Uterus (tissue), 4 donors: ENCODE measurements around the gene LAT. TPM values are rescaled to one million over a fixed set of nuclear protein-coding genes. Genes with fewer than 3 reads are reported as not detected.

Experiments used
- DNase-seq, 2 donors: peaks; one replicate each; pipeline ENCODE4 v3.0.0-alpha.2; 2019 to 2020
- H3K27ac ChIP-seq, 2 donors: fragments of 200-600 bp; sonication (generic); 1 replicate in 1 of 2; 2 replicates in 1 of 2; pipeline ENCODE4 v1.5.1; 2016 to 2018
- H3K27me3 ChIP-seq, 2 donors: fragments of 200-600 bp; sonication (generic); one replicate each; pipeline ENCODE4 v1.5.1; 2018 to 2019; ENCODE audit warnings: control low read depth in 1 of 2
- H3K36me3 ChIP-seq, 2 donors: fragments of 200-600 bp; sonication (generic); one replicate each; pipeline ENCODE4 v1.5.1; 2019; ENCODE audit warnings: control low read depth in 1 of 2
- H3K4me1 ChIP-seq, 2 donors: fragments of 200-600 bp; sonication (generic); one replicate each; pipeline ENCODE4 v1.5.1; 2018 to 2019; ENCODE audit warnings: control low read depth in 1 of 2
- H3K4me3 ChIP-seq, 2 donors: fragments of 200-600 bp; sonication (generic); 1 replicate in 1 of 2; 2 replicates in 1 of 2; pipeline ENCODE4 v1.5.1; 2018 to 2019; ENCODE audit warnings: mild to moderate bottlenecking in 1 of 2
- H3K9me3 ChIP-seq, 2 donors: fragments of 200-600 bp; sonication (generic); one replicate each; pipeline ENCODE4 v1.5.1; 2019; ENCODE audit warnings: control low read depth in 1 of 2
- POLR2A ChIP-seq, 2 donors: fragments of 450-650 bp; IDR thresholded peaks; one replicate each; pipeline ENCODE4 v1.6.1; 2016; ENCODE audit warnings: antibody characterized with exemption in 2 of 2, mild to moderate bottlenecking in 1 of 2, moderate library complexity in 1 of 2
- intact Hi-C: fragments of 100-400 bp; cut with DNase I; formaldehyde crosslinking; loops from one replicate; pipeline ENCODE4 v1.15.1; 2023; ENCODE audit warnings: low total_unique reads
- total RNA-seq, 4 donors: library from RNA; depleted of rRNA in 3 of 4; stranded (reverse); fragments of >200 nt in 3 of 4; gene quantifications; one replicate each; pipeline versions ENCODE4 v1.1.0 to v1.2.4, GENCODE V29; 2014 to 2023
- TF ChIP-seq, protein P1 (sequence below), 4 experiments: fragments of 200-600 bp in 2 of 4; fragments of 450-650 bp in 2 of 4; sonication (generic) in 2 of 4; IDR thresholded peaks; one replicate each; pipeline ENCODE4 v1.5.1; 2016 to 2019; ENCODE audit warnings: antibody characterized with exemption in 4 of 4, mild to moderate bottlenecking in 2 of 4, moderate library complexity in 1 of 4
- donor health status: DM: yes; HTN: yes; CAD: no.

LAT gene
- total RNA-seq, 4 donors from 2014 or later = 0.97 to 12.6 (median 3.0) TPM

DNA sequence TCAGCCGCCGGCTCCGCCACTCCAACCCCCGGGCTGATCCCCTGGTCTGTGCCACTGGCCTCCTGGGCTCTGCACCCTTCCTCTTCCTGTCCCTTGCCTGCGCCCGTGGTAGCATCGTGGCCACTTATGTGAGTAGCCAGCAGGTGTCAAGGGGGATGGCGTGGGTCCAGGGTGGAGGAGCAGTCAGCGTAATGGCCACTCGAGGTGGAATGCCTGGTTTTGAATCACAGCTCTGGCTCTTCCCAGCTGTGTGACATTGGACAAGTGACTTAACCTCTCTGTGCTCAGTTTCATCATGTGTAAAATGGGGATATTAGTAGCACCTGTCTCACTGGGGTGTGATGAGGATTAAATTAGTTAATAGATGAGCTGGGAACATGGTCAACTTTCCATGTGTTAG lies 2.4 kb upstream of the LAT start:
- intact Hi-C loops = no loop called here
- H3K4me1 ChIP-seq = no peaks in the 10 kb centered on the region
- H3K4me3 ChIP-seq = no peak overlapping the region
- no peaks in the 10 kb centered on the region for H3K36me3 ChIP-seq
- DNase-seq = no peak
- H3K9me3 ChIP-seq = peaks cover 0 to 6% of the 10 kb centered on the region in 2 donors
- no peaks in the 10 kb centered on the region for H3K27me3 ChIP-seq
- H3K27ac ChIP-seq = no peak overlapping the region
- no peak for TF ChIP-seq POLR2A (IDR thresholded peaks at IDR 0.05)
- TF ChIP-seq, protein P1, sequence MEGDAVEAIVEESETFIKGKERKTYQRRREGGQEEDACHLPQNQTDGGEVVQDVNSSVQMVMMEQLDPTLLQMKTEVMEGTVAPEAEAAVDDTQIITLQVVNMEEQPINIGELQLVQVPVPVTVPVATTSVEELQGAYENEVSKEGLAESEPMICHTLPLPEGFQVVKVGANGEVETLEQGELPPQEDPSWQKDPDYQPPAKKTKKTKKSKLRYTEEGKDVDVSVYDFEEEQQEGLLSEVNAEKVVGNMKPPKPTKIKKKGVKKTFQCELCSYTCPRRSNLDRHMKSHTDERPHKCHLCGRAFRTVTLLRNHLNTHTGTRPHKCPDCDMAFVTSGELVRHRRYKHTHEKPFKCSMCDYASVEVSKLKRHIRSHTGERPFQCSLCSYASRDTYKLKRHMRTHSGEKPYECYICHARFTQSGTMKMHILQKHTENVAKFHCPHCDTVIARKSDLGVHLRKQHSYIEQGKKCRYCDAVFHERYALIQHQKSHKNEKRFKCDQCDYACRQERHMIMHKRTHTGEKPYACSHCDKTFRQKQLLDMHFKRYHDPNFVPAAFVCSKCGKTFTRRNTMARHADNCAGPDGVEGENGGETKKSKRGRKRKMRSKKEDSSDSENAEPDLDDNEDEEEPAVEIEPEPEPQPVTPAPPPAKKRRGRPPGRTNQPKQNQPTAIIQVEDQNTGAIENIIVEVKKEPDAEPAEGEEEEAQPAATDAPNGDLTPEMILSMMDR (IDR thresholded peaks at IDR 0.05) = no peak

DNA sequence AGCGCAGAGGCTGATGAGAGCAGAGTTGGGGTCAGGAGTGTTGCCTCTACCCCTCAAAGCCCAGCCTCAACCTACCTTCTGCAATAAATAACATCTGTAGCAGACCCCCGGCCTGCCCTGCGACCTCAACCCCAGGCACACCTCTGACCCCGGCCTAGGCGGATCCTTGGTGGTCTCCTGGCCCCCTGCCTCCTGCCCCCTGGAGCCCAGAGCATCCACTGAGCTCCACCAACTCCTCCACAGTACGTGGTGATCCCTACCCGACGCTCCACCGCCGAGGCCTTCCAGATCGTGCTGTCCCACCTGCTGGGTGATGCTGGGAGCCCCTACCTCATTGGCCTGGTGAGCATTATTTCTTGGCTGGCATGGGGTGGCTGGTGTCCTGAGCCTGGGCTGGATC lies 1.9 kb upstream of the LAT start:
- no peak for DNase-seq
- H3K36me3 ChIP-seq = no peaks in the 10 kb centered on the region
- TF ChIP-seq POLR2A (IDR thresholded peaks at IDR 0.05) = no peak
- no peaks in the 10 kb centered on the region for H3K27me3 ChIP-seq
- no peak overlapping the region for H3K4me3 ChIP-seq
- no peaks in the 10 kb centered on the region for H3K4me1 ChIP-seq
- peaks cover 0 to 6% of the 10 kb centered on the region in 2 donors for H3K9me3 ChIP-seq
- no peak overlapping the region for H3K27ac ChIP-seq
- intact Hi-C loops = no loop called here

DNA sequence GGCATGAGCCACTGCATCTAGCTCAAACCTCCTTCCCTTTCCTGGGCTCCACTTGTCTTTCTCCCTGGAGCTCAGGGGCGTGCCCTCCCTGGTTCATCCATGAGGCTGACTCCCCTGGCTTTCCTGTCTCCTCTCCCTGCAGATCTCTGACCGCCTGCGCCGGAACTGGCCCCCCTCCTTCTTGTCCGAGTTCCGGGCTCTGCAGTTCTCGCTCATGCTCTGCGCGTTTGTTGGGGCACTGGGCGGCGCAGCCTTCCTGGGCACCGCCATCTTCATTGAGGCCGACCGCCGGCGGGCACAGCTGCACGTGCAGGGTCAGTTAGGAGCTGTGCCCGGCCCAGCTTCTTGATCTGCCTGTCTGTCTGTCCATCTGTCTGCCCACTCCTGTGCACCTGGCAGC lies 1.2 kb upstream of the LAT start:
- intact Hi-C loops = no loop called here
- TF ChIP-seq POLR2A (IDR thresholded peaks at IDR 0.05) = no peak
- TF ChIP-seq, protein P1 (IDR thresholded peaks at IDR 0.05) = no peak

DNA sequence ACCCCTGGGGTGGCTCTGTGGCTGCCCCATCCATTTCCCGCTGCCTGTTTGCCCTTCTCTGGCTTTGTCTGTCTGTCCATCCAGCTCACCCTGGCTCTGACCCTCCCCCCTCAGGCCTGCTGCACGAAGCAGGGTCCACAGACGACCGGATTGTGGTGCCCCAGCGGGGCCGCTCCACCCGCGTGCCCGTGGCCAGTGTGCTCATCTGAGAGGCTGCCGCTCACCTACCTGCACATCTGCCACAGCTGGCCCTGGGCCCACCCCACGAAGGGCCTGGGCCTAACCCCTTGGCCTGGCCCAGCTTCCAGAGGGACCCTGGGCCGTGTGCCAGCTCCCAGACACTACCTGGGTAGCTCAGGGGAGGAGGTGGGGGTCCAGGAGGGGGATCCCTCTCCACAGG lies 761 bp upstream of the LAT start:
- TF ChIP-seq, protein P1 (IDR thresholded peaks at IDR 0.05) = no peak
- Histone ChIP-seq H3K4me1 (no peaks in the 10 kb centered on the region), H3K9me3 (peaks cover 0 to 6% of the 10 kb centered on the region in 2 donors), H3K27ac (no peak overlapping the region), H3K36me3 (no peaks in the 10 kb centered on the region), H3K4me3 (no peak overlapping the region), H3K27me3 (no peaks in the 10 kb centered on the region)
- no peak for DNase-seq
- intact Hi-C loops = no loop called here

More for the DNA sequence above, 1.2 kb upstream of the LAT start:
- H3K4me1 ChIP-seq = no peaks in the 10 kb centered on the region
- H3K36me3 ChIP-seq = no peaks in the 10 kb centered on the region
- no peak for DNase-seq
- no peak overlapping the region for H3K4me3 ChIP-seq
- no peak overlapping the region for H3K27ac ChIP-seq
- no peaks in the 10 kb centered on the region for H3K27me3 ChIP-seq
- peaks cover 0 to 6% of the 10 kb centered on the region in 2 donors for H3K9me3 ChIP-seq

DNA sequence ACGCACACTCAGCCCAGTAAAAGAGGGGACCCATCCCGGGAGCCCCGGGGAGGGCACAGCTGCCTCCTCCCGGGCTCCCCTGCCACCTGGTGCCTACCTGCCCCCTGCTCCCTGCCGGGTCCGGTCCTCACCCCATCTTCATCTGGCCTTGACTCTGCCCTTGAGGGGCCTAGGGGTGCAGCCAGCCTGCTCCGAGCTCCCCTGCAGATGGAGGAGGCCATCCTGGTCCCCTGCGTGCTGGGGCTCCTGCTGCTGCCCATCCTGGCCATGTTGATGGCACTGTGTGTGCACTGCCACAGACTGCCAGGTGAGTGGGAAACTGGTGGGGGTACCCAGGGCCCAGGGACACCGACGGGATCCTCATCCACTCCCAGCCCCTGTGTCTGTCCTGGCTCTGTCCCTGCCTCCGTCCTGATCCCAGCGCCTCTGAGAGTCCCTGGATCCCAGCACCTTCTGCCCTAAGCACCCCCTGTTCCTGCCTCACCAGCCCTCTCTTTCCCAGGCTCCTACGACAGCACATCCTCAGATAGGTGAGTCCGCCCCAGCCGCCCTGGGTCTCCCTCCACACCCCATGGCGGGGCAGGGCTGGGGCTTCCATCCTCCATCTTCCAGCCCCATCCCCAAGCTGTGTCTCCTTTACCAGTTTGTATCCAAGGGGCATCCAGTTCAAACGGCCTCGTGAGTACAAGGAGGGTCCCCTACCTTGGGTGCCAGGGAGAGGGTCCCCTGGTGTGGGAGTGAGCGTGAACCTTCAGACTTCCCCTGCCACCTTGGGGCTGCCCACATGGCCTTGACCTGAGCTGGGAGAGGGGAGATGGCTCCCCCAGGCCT lies 574 bp downstream of the LAT start:
- Histone ChIP-seq H3K4me1 (no peaks in the 10 kb centered on the region), H3K9me3 (peaks cover 0 to 6% of the 10 kb centered on the region in 2 donors), H3K4me3 (no peak overlapping the region), H3K36me3 (no peaks in the 10 kb centered on the region), H3K27ac (no peak overlapping the region), H3K27me3 (no peaks in the 10 kb centered on the region)
- no peak for TF ChIP-seq POLR2A (IDR thresholded peaks at IDR 0.05)
- TF ChIP-seq, protein P1 (IDR thresholded peaks at IDR 0.05) = no peak
- intact Hi-C loops = no loop called here
- DNase-seq = no peak
